HG03135 (cell line): ENCODE measurements around the gene UROC1.

Experiments
- ATAC-seq: cut with Tn5 transposase; IDR thresholded peaks from one replicate; pipeline ENCODE4 v1.9.1; 2021; ENCODE audit warnings: mild to moderate bottlenecking, moderate library complexity; ENCODE audit not compliant: unreplicated experiment

UROC1 gene

DNA sequence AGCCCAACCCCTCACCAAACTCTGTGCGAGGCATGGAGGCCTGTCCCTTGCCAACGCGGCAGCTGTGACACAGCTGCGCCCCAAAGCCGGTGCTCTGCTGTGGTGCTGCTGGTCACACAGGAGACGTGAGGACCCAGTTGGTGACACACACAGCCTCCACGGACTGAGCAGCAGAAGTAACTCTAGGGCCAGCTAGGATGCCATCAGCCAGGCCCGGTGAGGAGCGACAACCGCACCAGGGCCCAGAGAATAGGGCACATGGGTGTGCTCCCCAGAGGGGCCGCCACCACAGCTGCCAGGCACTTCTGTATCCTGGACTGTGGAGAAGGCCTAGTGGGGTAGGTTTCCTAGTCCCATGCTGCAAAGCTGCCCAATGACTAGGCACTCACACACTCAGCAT, 52.6 kb downstream of the UROC1 start:
- ATAC-seq, result no peak

DNA sequence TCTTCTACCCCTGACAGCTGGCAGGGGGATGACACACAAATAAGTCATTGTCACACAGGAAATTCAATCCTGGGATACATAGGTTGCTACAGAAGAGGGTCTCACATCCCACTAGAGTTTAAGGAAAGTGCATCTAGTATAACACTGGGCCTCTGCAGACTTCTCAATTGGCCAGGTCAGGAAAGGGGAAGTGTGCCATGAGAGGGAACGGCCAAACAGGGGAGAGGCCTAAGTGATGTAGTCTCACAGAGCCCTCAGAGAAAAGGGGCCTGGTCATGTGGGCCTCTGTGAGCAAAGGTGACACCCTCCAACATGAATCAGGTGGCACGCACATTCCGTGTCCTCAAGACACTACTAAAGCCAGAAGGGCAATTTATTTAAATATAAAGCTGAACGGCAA, 53.1 kb downstream of the UROC1 start:
- no peak for ATAC-seq

DNA sequence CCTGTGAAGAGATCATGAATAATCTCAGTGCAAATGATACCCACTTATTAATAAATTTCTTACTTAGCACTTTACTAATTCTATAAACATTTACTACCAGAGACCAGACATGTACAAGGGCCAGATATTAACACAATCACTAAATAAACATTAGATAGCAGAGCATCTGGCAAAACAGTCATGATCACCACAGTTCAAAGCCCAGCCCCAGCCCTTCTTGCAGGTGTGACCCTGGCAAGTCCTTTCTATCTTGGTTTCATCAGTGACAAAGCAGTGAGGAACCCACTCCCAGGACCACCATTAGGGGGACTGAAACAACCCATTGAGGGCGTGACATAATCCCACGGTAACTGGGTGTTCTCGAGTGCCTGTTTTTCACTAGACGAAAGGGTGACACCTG, 53.5 kb downstream of the UROC1 start:
- no peak for ATAC-seq

DNA sequence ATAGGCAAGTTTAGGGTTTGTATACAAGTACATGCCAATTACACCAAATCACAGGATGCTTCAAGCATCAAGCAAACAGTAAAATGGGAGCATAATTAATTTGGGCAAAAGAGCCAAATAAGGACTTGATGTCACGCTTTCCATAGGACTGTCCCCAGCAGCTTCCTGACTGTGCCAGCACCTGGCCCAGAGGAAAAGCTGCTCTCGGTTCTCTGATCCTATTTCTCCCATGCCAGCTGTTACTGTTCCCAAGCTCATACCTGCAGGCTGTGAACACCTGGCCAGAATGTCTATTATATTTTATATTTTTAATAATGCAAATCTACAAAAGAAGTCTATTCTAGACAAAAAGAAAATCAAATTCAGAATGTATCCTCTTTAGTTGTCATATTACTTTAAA, 54.1 kb downstream of the UROC1 start:
- ATAC-seq, result no peak

DNA sequence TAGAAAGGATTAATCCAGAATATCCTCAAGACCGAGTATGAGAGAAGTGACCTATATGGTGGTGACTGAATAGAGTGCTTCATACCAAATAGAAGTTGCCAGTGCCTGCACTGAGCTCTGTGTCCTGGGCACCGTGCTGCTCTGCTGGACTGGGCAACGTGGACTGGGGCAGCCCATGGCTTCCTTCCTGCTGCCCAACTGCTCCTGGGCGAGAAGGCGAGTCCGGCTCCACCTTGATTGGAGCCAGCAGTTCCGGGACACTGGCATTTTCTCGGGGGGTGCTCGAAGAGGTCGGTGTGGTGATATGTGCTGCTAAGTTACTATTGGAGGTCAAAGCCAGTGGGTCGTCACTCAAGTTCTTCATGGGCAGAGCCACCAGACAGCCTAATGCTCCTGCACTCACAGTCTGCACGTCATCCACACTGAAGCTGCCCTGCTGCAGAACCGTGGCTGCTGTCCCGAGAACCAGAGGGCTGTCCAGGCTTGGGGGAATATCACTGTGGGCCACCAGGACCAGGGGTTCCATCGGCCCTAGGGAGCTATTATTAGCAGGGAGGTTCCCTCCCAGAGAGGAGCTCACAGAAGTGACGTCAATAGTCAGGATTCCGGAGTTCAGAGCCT, 56.0 kb downstream of the UROC1 start:
- ATAC-seq, result no peak

DNA sequence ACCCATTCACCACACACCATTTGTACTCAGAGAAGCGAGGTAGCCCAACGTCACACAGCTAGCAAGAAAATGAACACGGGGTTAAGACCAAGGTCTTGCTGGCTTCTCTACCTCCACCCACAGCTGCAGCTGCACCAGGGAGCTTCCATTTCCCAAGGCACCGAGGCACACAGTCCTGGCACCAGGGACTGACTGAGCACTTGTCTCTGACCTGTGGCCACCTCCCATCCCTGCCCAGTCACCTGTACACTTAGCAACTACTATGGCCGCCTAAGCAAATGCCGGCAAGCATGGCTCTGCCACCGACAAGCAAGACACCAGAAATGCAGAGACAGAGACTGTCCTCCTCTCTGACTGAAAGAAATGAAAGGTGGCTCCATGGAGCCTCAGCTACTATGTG, 57.2 kb downstream of the UROC1 start:
- no peak for ATAC-seq

DNA sequence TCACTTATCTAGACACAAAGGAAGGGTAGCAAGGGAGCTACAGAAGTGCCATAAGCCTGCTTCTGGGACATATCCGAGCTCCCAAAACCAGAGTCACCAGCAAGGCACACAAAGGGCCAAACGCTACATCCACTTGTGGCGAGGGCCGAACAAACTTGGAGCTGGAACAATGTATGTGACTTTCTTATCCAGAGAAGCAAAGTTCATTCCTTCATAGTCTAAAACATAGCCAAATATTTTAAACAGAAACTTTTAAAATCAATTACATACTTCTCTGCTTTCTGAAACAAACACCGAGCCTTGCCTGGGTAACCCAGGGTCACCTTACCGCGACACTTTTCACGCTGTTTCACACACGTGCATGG, 57.8 kb downstream of the UROC1 start:
- no peak for ATAC-seq

DNA sequence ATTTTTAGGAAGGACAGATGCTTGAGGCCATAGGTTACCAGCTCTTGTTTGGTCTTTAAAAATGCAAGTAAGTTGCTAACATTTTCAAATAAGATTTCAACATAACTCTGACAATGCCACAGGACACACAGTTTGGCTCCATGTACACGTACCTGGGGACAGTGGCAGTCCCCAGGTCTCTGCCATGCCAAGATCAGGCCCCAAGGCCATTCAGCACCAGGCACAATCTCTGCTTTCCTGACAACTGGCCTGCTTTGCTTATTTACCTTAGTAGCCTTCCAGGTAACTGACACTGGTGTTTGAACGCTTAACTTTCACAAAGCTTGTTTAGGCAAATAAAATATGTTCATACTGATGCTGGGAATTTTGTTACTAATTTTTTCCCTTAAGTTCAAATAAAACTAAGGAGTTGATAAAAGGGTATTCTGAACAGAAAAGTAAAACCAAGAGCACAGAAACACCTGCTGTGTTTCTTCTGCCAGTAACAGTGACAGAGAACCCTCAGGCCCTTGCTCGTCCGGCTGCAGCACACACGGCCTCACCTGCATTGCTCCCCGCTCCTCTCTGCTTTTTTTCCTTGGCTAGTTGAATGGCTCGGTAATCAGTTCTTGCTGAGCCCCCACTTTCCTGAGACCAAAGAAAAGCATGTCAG, 58.3 kb downstream of the UROC1 start:
- ATAC-seq, result no peak

DNA sequence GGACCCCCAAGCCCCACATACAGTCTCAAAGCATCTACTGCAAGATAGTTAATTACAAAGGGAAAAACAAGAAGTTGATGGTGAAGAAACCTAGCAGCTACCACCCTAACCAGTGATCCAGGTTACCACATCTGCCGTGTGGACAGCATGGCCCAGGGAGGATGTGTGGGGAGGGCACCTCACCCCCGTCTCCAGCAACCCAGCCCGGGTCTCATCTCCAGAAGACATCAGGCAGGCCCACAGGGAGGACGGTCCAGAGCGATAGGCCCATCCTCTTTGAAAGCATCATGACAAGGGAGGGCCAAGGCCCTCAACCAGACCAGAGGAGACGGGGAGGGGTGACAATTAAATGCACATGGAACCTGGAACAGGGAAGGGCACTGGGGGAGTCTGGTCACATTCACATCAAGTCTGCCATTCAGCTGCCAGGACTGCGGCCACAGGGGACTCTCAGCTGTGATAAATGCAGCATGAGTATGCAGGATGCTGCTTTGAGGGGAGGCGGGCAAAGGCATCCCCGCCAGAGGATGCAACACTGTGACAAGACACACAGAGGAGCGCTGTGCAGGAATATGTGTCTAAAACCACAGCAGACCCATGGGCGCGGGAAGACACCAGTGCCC, 60.7 kb downstream of the UROC1 start:
- ATAC-seq, result no peak

DNA sequence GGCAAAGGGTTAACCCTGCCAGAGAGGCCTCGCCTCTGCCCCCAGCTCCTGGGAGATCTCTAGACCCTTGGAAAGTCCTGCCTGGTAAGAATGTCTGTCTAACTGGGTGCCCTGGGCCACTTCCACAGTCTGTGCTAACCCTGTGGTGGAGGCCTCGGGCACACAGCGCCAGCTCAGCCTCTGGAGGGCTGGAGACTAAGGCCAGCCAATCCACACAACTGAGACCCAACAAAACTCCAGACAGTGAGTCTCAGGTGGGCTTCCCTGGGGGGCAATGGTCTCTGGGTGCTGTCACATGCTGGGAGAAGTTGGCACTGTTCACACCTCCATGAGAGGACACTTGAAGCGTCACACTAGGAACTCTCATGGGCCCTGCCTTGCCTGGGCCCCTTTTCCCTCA, 61.4 kb downstream of the UROC1 start:
- no peak for ATAC-seq

DNA sequence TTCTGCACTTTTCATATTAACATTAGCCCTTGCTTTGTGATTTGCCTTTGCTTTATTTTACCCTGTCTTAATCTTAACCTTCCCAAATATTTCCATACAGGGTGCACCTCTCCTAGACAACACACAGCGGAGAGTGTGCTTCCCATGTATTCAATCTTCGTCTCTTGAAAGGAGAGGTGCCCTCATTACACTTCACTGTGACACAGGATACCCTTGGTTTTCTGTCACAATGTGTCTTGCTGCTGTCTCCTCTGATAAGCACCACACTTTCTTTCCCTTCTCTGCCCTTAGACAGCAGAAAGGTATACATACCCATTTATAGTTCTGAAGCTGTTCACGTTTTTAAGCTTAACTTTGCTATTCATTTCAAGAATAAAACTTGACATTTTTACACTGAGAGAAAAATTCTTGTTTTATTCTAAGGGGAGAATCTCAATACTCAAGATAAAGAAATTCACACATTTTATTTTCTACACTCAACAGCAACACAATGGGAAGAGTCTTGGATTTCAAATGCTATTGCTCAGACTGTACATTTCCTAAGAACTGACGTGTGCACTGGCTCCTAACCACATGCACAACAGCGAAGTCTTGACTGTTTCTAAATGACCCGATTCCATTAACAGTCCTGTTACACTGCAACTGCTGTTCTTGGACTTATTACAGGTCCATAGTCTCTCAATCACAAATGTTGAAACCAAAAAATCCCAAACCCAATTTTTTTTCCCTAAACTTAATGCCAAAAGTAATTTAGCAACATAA, 63.0 kb downstream of the UROC1 start:
- no peak for ATAC-seq

DNA sequence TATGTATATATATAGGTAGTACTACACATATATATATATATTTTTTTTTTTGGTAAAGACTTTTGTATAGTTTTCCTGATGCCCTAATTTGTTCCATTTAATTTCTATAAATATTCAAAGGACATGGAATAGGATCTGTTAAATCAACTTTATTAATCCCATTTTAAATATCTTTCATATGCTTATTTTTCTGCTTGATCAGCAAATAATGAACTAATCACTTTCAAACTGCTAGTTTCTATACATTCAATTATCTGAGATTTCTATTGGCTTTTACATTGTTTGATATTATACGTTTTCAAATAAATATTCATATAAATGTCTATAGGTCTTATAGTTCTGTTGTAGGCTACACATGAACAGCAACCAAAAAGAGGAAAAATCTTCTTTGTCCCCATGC, 63.5 kb downstream of the UROC1 start:
- ATAC-seq, result no peak

DNA sequence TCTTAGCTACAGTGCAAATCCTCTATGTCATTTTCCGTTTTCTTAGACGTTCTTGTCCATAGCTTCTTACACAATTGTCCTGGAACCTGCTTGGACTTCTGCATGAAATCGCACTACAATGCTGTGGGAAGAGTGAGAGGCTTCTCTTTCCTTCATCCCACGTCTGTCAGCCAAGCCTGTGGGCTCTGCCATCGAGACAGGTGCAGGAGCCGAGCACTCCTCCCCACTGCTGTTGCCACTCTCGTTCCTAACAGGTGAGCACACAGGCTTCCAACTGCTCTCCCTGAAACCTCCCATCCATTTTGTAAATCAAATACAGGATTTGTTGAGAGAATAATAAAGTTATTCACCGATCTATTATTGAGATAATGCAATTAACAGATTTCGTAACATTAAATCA, 65.4 kb downstream of the UROC1 start:
- ATAC-seq, result no peak

DNA sequence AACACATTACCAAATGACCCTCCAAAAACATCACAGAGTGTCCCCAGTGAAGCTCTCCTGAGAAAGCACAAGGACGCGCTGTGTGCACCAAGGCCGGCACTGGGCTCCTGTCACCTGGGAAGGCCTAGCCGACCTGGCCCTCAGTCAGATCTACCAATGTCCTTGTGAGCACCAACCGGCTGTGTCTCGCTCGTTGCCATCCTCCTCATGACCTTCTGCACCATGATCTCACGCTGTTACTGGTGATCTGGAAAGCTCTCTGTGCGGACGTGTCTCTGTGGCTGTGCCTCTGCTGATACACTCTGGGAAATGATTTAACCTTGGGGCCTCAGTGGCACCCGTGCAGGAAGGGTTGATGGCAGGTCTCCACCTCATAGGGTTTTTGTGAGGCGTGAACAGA, 66.1 kb downstream of the UROC1 start:
- ATAC-seq, result no peak

DNA sequence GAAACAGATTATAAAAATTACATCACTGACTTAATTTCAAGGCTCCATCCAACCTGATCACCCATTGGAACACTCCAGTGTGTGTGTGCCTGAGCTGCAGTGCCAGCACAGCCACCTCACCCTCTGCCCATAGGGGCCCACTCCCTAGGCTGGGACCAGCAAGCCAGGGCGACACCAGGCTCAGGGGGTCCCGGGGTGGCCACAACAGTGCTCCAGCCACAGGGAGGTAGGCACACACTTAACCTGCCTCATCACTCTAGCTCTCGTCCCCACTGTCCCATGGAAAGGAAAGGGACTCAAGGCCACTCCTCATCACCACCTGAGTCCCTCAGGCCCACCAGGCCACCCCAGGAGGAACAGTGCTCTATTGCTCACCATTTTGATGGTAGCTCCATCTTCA, 66.8 kb downstream of the UROC1 start:
- ATAC-seq, result no peak

DNA sequence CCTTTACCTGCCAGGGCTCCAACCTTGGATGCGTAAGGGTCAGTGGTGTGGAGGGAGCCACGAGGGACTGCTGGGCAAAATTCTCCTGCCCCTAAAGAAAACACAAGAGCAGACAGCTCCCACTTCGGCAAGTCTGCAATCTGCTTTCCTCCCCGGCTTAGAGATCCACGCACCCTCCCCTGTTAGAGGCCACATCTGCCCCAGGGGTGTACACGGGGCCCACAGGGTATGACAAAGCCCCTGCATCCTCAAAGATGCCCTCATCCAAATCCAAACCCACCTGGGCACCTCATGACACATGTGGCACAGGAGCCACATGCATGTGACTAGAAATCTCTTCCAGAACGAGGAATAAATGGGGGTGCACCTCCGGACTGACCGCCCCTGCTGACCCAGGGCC, 67.4 kb downstream of the UROC1 start:
- no peak for ATAC-seq

DNA sequence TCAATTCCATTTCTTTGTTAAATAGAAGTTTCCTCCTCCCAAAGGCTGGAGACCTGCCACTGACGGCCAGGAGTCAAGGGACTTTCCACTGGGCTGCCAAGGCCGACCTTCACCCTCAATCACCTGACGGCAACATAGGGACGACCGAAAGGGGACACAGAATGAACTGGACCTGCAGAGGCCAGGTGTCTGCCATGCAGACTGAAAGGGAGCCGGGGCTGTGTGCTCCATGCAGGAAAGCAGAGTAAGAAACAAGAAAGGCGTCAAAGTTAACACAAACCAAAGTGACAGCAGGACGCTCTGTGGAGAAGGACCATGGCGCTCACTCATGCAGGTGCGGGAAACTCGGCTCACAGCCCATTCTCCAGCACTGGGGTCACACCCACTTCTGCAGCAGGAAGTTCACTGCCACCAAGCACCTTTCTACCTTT, 67.9 kb downstream of the UROC1 start:
- no peak for ATAC-seq

DNA sequence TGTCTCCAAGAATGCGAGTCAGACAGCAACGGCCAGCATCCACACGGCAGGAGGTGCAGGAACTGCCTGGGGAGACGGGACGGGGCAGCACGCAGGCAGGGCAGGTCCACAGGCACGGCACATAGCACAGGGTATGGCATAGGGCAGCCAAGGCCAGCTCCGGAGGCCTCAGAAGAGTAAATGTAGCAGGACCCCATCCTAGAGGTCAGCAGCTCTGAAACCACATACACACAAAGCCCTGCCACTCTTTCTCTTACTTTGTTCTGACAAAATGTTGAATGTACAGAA, 68.7 kb downstream of the UROC1 start:
- ATAC-seq, result no peak

DNA sequence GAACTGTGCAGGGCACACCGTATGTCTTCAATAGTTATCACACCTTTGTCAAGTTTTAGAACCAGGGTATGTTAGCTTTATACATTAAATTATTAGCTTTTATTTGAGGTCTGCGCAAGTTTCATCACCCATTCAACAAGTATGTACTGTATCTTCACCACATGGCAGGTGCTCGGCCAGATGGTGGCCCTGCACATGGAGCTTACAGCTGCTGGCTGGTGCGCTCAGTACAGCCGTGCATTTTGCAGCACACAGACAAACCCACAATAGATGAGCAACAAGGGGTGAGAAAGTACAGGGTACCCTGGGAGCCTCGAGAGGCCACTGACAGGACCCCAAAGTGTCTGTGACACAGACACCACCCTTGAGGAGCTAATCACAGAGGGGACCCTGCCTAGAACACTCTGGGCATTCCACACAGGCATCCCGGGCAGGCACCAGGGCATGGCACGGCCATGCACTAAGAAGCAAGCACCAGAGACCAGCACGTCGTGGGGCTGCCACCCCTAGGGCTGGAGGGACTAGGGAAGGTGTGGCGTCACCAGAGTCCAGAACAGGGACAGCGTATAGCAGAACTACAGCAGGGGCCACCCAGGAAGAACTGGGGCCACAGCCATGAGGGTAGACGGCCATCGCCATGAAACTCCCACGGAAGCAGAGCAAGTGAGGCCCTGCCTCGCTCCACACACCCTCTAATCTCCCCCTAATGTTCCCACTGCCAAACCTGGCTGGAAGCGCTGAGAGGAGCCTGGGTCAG, 69.3 kb downstream of the UROC1 start:
- ATAC-seq, result no peak

DNA sequence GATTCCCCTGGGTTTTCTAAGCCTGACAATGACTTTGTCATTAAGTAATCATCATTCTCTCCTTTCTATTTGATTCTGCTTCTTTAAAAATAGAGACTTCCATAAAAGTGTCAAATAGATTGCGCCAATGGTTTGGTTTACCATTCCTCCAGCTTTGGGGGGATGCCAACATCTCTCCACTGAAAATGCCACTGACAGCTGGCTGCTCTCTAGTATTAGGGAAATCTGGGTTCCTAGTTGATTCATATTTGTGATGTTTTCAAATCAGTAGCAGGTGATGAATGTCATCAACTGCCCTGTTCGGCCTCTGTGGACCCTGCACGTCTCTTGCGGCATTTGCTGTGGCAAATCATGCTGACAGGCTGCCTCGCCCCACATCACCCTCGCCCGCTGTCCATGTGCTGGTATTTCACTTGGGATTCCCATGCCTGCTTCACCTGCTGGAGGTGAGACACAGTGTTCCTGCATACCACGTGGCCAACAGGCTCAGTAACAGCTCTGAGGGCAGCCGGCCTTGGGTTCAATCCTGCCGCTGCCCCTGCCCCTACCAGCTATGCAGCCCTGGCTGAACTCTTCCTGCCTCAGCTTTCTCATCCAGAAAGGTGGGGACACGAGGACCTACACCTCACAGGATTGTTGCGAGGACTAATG, 70.0 kb downstream of the UROC1 start:
- ATAC-seq, result no peak

DNA sequence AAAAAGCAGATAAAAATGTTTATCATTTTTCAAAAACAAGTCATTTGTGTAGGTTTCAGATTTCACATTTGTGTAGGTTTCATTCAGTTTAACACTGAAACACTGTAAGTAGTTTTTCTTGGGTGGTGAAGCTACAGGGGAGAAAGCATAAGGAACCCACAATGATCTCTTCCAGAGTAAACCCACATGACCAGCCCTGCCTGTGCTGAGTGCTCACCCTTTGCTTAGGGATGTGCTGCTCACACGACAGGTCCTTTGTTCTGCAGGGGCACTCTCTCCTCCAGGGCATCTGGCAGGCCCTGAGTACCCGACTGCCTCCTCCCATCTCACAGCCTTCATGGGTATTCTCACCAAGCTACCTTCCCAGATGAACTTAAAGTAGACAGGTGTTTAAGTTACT, 70.8 kb downstream of the UROC1 start:
- no peak for ATAC-seq
